Astrocyte of the cerebellum (primary cell): ENCODE data around the gene RCC2.
"Not testable (repeated sequence)": the region's sequence is repeated elsewhere in the genome, so short reads cannot be mapped to it uniquely, and the experiment has no call there.

ENCODE experiments used
- DNase-seq: peaks from one replicate; pipeline ENCODE4 v3.0.0-alpha.2; 2011; ENCODE audit warnings: low read depth
- H3K4me3 ChIP-seq: 2 replicates; pipeline ENCODE4 v1.5.1; 2011; ENCODE audit warnings: mild to moderate bottlenecking, low read depth, low read length, moderate library complexity
- in situ Hi-C: cut with HindIII; loops from 2 replicates; pipeline ENCODE4 v1.10.0; 2017; ENCODE audit warnings: low sequenced_read_pairs
- TF ChIP-seq, protein P1 (sequence below): IDR thresholded peaks from 2 replicates; pipeline ENCODE4 v1.5.1; 2012; ENCODE audit warnings: low read length, low read depth, moderate library complexity, mild to moderate bottlenecking; ENCODE audit errors: missing control alignments

The RCC2 gene

DNA sequence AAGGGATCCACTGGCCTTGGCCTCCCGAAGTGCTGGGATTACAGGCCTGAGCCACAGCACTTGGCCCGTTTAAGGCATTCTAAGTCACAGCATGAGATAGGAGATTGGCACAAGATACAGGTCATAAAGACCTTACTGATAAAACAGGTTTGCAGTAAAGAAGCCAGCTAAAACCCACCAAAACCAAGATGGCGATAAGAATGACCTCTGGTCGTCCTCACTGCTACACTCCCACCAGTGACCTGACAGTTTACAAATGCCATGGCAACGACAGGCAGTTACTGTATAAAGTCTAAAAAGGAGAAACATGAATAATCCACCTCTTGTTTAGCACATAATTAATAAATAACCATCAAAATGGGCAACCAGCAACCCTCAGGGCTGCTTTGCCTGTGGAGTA is 33.3 kb upstream of the RCC2 start:
- in situ Hi-C loops, result no loop called here
- H3K4me3 ChIP-seq, result no peak overlapping the region
- TF ChIP-seq, protein P1, sequence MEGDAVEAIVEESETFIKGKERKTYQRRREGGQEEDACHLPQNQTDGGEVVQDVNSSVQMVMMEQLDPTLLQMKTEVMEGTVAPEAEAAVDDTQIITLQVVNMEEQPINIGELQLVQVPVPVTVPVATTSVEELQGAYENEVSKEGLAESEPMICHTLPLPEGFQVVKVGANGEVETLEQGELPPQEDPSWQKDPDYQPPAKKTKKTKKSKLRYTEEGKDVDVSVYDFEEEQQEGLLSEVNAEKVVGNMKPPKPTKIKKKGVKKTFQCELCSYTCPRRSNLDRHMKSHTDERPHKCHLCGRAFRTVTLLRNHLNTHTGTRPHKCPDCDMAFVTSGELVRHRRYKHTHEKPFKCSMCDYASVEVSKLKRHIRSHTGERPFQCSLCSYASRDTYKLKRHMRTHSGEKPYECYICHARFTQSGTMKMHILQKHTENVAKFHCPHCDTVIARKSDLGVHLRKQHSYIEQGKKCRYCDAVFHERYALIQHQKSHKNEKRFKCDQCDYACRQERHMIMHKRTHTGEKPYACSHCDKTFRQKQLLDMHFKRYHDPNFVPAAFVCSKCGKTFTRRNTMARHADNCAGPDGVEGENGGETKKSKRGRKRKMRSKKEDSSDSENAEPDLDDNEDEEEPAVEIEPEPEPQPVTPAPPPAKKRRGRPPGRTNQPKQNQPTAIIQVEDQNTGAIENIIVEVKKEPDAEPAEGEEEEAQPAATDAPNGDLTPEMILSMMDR, result no peak
- DNase-seq, result no peak

GRCh38 chr1:17471393-17471792 is 31.9 kb upstream of the RCC2 start:
- DNase-seq, result no peak
- no peak overlapping the region for H3K4me3 ChIP-seq
- in situ Hi-C loops, result no loop called here
- TF ChIP-seq, protein P1, result no peak

- in situ Hi-C loops, result no loop called here
- no peak overlapping the region for H3K4me3 ChIP-seq
- TF ChIP-seq, protein P1, result no peak
- no peak for DNase-seq
Observed at GRCh38 chr1:17470021-17470799, 30.7 kb upstream of the RCC2 start.

GRCh38 chr1:17468357-17469265 is 29.1 kb upstream of the RCC2 start:
- in situ Hi-C loops, DNase-seq, H3K4me3 ChIP-seq: not testable (repeated sequence)

DNA sequence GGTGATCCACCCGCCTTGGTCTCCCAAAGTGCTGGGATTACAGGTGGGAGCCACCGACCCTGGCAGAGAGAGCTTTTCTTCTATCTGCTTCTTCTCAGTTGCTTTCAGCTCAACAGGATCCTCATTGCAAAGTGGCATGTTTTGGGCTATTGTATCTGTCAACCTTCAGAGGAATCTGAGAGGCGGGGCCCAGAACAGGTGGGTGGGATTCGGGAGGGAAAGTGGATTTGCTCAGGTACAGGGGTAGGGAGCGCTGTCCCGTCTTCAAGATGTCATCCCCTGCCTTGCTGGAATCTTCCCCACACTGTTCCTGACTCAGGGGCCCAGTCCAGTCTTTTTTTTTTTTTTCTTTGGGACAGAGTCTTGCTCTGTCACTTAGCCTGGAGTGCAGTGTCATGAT is 26.9 kb upstream of the RCC2 start:
- no peak overlapping the region for H3K4me3 ChIP-seq
- no peak for DNase-seq
- TF ChIP-seq, protein P1, result no peak
- in situ Hi-C loops, result no loop called here

- DNase-seq, result no peak
- in situ Hi-C loops, result no loop called here
- H3K4me3 ChIP-seq, result no peak overlapping the region
- TF ChIP-seq, protein P1, result no peak
Observed at GRCh38 chr1:17465228-17465627, 25.8 kb upstream of the RCC2 start.

DNA sequence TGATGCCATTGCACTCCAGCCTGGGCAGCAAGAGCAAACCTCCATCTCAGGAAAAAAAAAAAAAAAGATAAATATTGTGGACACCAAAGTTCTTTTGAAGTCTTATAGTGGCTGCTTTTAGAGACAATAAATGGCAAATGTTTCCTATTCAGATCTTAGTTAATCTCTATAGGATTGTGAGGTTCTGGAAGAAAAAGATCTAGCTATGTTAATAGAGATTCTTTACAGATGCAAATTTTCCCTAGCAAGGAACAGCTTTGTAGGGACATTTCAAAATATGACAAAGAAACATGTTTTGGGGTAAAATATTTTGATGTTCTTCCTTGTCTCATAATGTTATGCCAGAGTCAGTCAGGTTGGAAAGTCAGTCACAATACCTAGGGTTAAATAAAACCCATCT is 24.5 kb upstream of the RCC2 start:
- in situ Hi-C loops, result no loop called here
- TF ChIP-seq, protein P1, result no peak
- no peak overlapping the region for H3K4me3 ChIP-seq
- DNase-seq, result no peak
